Tibial nerve (tissue), 4 donors: ENCODE data around the gene NAMPT. TPM values are rescaled to one million over a fixed set of nuclear protein-coding genes. Genes with fewer than 3 reads are reported as not detected.

Experiments used
- DNase-seq, 2 donors: peaks; one replicate each; pipeline ENCODE4 v3.0.0-alpha.2; 2019; ENCODE audit warnings: low spot score in 2 of 2
- H3K27ac ChIP-seq, 4 donors: fragments of 200-600 bp; sonication (generic) in 3 of 4; one replicate each; pipeline ENCODE4 v1.5.1; 2017 to 2019; ENCODE audit warnings: mild to moderate bottlenecking in 1 of 4
- H3K27me3 ChIP-seq, 2 donors: fragments of 200-600 bp; sonication (generic) in 1 of 2; one replicate each; pipeline versions ENCODE4 v1.5.1 to v1.6.0; 2017 to 2019
- H3K36me3 ChIP-seq, 3 donors: fragments of 200-600 bp; sonication (generic); one replicate each; pipeline ENCODE4 v1.5.1; 2018 to 2019
- H3K4me1 ChIP-seq, 4 donors: fragments of 200-600 bp; sonication (generic) in 3 of 4; one replicate each; pipeline ENCODE4 v1.5.1; 2017 to 2019
- H3K4me3 ChIP-seq, 4 donors: fragments of 200-600 bp; sonication (generic) in 3 of 4; one replicate each; pipeline ENCODE4 v1.5.1; 2017 to 2019; ENCODE audit warnings: mild to moderate bottlenecking in 1 of 4, moderate library complexity in 1 of 4
- H3K9me3 ChIP-seq, 4 donors: fragments of 200-600 bp; sonication (generic) in 3 of 4; one replicate each; pipeline ENCODE4 v1.5.1; 2017 to 2019
- CTCF ChIP-seq, 5 experiments: fragments of 200-600 bp in 3 of 5; fragments of 450-650 bp in 2 of 5; sonication (generic) in 3 of 5; IDR thresholded peaks; one replicate each; pipeline ENCODE4 v1.5.1; 2016 to 2019; ENCODE audit warnings: antibody characterized with exemption in 5 of 5, mild to moderate bottlenecking in 3 of 5, moderate library complexity in 2 of 5
- EP300 ChIP-seq, 2 donors: sonication (generic); formaldehyde crosslinking; IDR thresholded peaks; one replicate each; pipeline ENCODE4 v1.6.1; 2017; ENCODE audit warnings: antibody characterized with exemption in 2 of 2, mild to moderate bottlenecking in 1 of 2
- POLR2A ChIP-seq, 2 donors: fragments of 450-650 bp; IDR thresholded peaks; one replicate each; pipeline ENCODE4 v1.6.1; 2017; ENCODE audit warnings: antibody characterized with exemption in 2 of 2, mild to moderate bottlenecking in 2 of 2, moderate library complexity in 2 of 2
- WGBS, 2 donors: methylation state at CpG; one replicate each; pipeline ENCODE4 v1.1.5; 2018; 5-methylcytosine and 5-hydroxymethylcytosine counted together
- total RNA-seq, 4 donors: library from RNA; depleted of rRNA; stranded (reverse); fragments of >200 nt; gene quantifications; one replicate each; pipeline ENCODE4 v1.1.0, GENCODE V29; 2016

NAMPT gene
- total RNA-seq, 4 donors from 2014 or later, result 69.1 to 270 (median 87.3) TPM

- TF ChIP-seq POLR2A (IDR thresholded peaks at IDR 0.05), result no peak
- TF ChIP-seq EP300 (IDR thresholded peaks at IDR 0.05), result no peak
- TF ChIP-seq CTCF (IDR thresholded peaks at IDR 0.05), result no peak
- peaks cover 0 to 48% (median 0%) of the 10 kb centered on the region in 3 donors for H3K36me3 ChIP-seq
- WGBS, 2 donors, result 96% methylated on average over 10 of the region's 10 CpGs
Measured at GRCh38 chr7:106276513-106276912, 8.3 kb downstream of the NAMPT start.

GRCh38 chr7:106273009-106273668 lies 11.6 kb downstream of the NAMPT start:
- peaks cover 0 to 6% (median 0%) of the 10 kb centered on the region in 4 donors for H3K4me1 ChIP-seq
- no peak for DNase-seq
- H3K9me3 ChIP-seq, result no peaks in the 10 kb centered on the region
- TF ChIP-seq EP300 (IDR thresholded peaks at IDR 0.05), result no peak
- TF ChIP-seq POLR2A (IDR thresholded peaks at IDR 0.05), result no peak
- TF ChIP-seq CTCF (IDR thresholded peaks at IDR 0.05), result no peak
- H3K27ac ChIP-seq, result no peak overlapping the region
- 80 to 82% methylated on average over 8 of the region's 8 CpGs for WGBS, 2 donors
- no peak overlapping the region for H3K4me3 ChIP-seq
- H3K27me3 ChIP-seq, result no peaks in the 10 kb centered on the region
- H3K36me3 ChIP-seq, result peaks cover 0 to 82% (median 3%) of the 10 kb centered on the region in 3 donors

More at GRCh38 chr7:106276513-106276912, 8.3 kb downstream of the NAMPT start:
- Histone ChIP-seq H3K27me3 (no peaks in the 10 kb centered on the region), H3K4me1 (peaks cover 0 to 34% (median 3%) of the 10 kb centered on the region in 4 donors), H3K9me3 (no peaks in the 10 kb centered on the region), H3K4me3 (no peak overlapping the region), H3K27ac (no peak overlapping the region)
- DNase-seq, result no peak

GRCh38 chr7:106270122-106270977 lies 14.4 kb downstream of the NAMPT start:
- Histone ChIP-seq H3K27ac (no peak overlapping the region), H3K36me3 (peaks cover 0 to 91% (median 3%) of the 10 kb centered on the region in 3 donors), H3K4me1 (no peaks in the 10 kb centered on the region), H3K9me3 (no peaks in the 10 kb centered on the region), H3K27me3 (no peaks in the 10 kb centered on the region), H3K4me3 (no peak overlapping the region)
- WGBS, 2 donors, result 90 to 97% methylated on average over 5 of the region's 5 CpGs
- no peak for TF ChIP-seq POLR2A (IDR thresholded peaks at IDR 0.05)
- TF ChIP-seq EP300 (IDR thresholded peaks at IDR 0.05), result no peak
- no peak for TF ChIP-seq CTCF (IDR thresholded peaks at IDR 0.05)
- DNase-seq, result no peak

- DNase-seq, result no peak
- no peak overlapping the region for H3K27ac ChIP-seq
- 91 to 97% methylated on average over 4 of the region's 4 CpGs for WGBS, 2 donors
- H3K36me3 ChIP-seq, result peaks cover 0 to 91% (median 3%) of the 10 kb centered on the region in 3 donors
- no peaks in the 10 kb centered on the region for H3K9me3 ChIP-seq
- no peak overlapping the region for H3K4me3 ChIP-seq
- H3K27me3 ChIP-seq, result no peaks in the 10 kb centered on the region
- no peak for TF ChIP-seq CTCF (IDR thresholded peaks at IDR 0.05)
- TF ChIP-seq EP300 (IDR thresholded peaks at IDR 0.05), result no peak
- no peak for TF ChIP-seq POLR2A (IDR thresholded peaks at IDR 0.05)
- no peaks in the 10 kb centered on the region for H3K4me1 ChIP-seq
Measured at GRCh38 chr7:106269254-106269961, 15.4 kb downstream of the NAMPT start.
